ENCODE results near the gene GPC5.

Gene GPC5

GRCh38 chr13:91598655-91599054, 200.2 kb downstream of the GPC5 start:
- DNase-seq, result no peak

GRCh38 chr13:91601273-91601672, 202.9 kb downstream of the GPC5 start:
- no peak for DNase-seq

- DNase-seq, result no peak
Observed at GRCh38 chr13:91601807-91602206, 203.4 kb downstream of the GPC5 start.

GRCh38 chr13:91609353-91609752, 210.9 kb downstream of the GPC5 start:
- DNase-seq, result no peak

GRCh38 chr13:91618315-91618714, 219.9 kb downstream of the GPC5 start:
- no peak for DNase-seq

GRCh38 chr13:91620670-91621141, 222.3 kb downstream of the GPC5 start:
- no peak for DNase-seq

GRCh38 chr13:91621161-91621560, 222.7 kb downstream of the GPC5 start:
- DNase-seq, result no peak

- DNase-seq, result no peak
Observed at GRCh38 chr13:91621963-91622362, 223.5 kb downstream of the GPC5 start.

GRCh38 chr13:91622778-91623550, 224.5 kb downstream of the GPC5 start:
- DNase-seq, result no peak

- DNase-seq, result no peak
Observed at GRCh38 chr13:91627952-91628739, 229.7 kb downstream of the GPC5 start.

GRCh38 chr13:91630946-91631345, 232.5 kb downstream of the GPC5 start:
- DNase-seq, result no peak

- no peak for DNase-seq
Observed at GRCh38 chr13:91632086-91632485, 233.7 kb downstream of the GPC5 start.

- DNase-seq, result no peak
Observed at GRCh38 chr13:91639330-91639729, 240.9 kb downstream of the GPC5 start.

- DNase-seq, result no peak
Observed at GRCh38 chr13:91643394-91643793, 245.0 kb downstream of the GPC5 start.

- DNase-seq, result no peak
Observed at GRCh38 chr13:91644806-91645205, 246.4 kb downstream of the GPC5 start.

- peak; percentile 2 for DNase-seq
Observed at GRCh38 chr13:91647361-91647990, 249.1 kb downstream of the GPC5 start.

GRCh38 chr13:91648012-91648411, 249.6 kb downstream of the GPC5 start:
- no peak for DNase-seq

- DNase-seq, result no peak
Observed at GRCh38 chr13:91649456-91649855, 251.0 kb downstream of the GPC5 start.

GRCh38 chr13:91652404-91653301, 254.2 kb downstream of the GPC5 start:
- DNase-seq, result no peak

GRCh38 chr13:91655731-91656130, 257.3 kb downstream of the GPC5 start:
- DNase-seq, result no peak

- no peak for DNase-seq
Observed at GRCh38 chr13:91657283-91657682, 258.9 kb downstream of the GPC5 start.

- DNase-seq, result no peak
Observed at GRCh38 chr13:91659256-91660075, 261.0 kb downstream of the GPC5 start.

Data from activated CD4-positive, alpha-beta T cell treated with anti-CD3 and anti-CD28 coated beads for 48 hours (primary cell).